Kidney (tissue), 14 donors: Measurements from ENCODE around the gene GNG4. TPM values are rescaled to one million over a fixed set of nuclear protein-coding genes. Genes with fewer than 3 reads are reported as not detected.
A peak's percentile ranks its signal among the peaks of the same experiment; 100 is the strongest.
"Not testable (repeated sequence)": the region's sequence is repeated elsewhere in the genome, so short reads cannot be mapped to it uniquely, and the experiment has no call there.

Source experiments
- DNase-seq, 5 donors: peaks; one replicate each; pipeline ENCODE4 v3.0.0-alpha.2; 2013 to 2020
- FAIRE-seq: peaks from 2 replicates; lab custom pipeline; 2012; peaks lifted over from hg19 to GRCh38; lab: Jason Lieb, UNC
- H3K27ac ChIP-seq, 2 donors: one replicate each; pipeline ENCODE4 v1.7.0; 2013; ENCODE audit warnings: low read depth in 2 of 2, low read length in 2 of 2, inconsistent platforms in 1 of 2
- H3K27me3 ChIP-seq: one replicate; pipeline ENCODE4 v1.7.1; 2013; ENCODE audit warnings: low read length, inconsistent platforms; ENCODE audit not compliant: control insufficient read depth, insufficient read depth
- H3K36me3 ChIP-seq, 3 donors: one replicate each; pipeline versions ENCODE4 v1.7.0 to v1.7.1; 2013; ENCODE audit warnings: low read length in 3 of 3, control low read depth in 1 of 3, inconsistent platforms in 1 of 3; ENCODE audit not compliant: insufficient read depth in 3 of 3, control insufficient read depth in 2 of 3
- H3K4me1 ChIP-seq, 3 donors: one replicate each; pipeline versions ENCODE4 v1.7.0 to v1.7.1; 2013; ENCODE audit warnings: low read length in 3 of 3, inconsistent platforms in 1 of 3, low read depth in 1 of 3; ENCODE audit not compliant: control insufficient read depth in 2 of 3, insufficient read depth in 2 of 3
- H3K4me3 ChIP-seq, 3 donors: one replicate each; pipeline versions ENCODE4 v1.7.0 to v1.8.1; 2013; ENCODE audit warnings: low read length in 3 of 3, control low read depth in 1 of 3, inconsistent platforms in 1 of 3
- H3K9ac ChIP-seq, 3 donors: one replicate each; pipeline versions ENCODE4 v1.7.0 to v1.7.1; 2013; ENCODE audit warnings: low read length in 3 of 3, control low read depth in 1 of 3, inconsistent platforms in 1 of 3
- H3K9me3 ChIP-seq, 3 donors: one replicate each; pipeline versions ENCODE4 v1.7.0 to v1.7.1; 2013; ENCODE audit warnings: low read length in 3 of 3, control low read depth in 1 of 3, inconsistent platforms in 1 of 3; ENCODE audit not compliant: control insufficient read depth in 2 of 3, insufficient read depth in 1 of 3
- intact Hi-C: fragments of 100-400 bp; cut with DNase I; formaldehyde crosslinking; loops from one replicate; pipeline ENCODE4 v1.11.1; 2022
- polyA plus RNA-seq: library from polyadenylated mRNA; stranded (reverse); fragments of 350-450 nt; fragmentation: Illumina TruSeq; extraction: RNeasy Lipid Tissue Mini Kit (QIAGEN cat#74804); gene quantifications from one replicate; pipeline ENCODE4 v1.2.3, GENCODE V29; 2014; ENCODE audit warnings: low read depth, low replicate concordance; ENCODE audit not compliant: insufficient read depth
- total RNA-seq: library from RNA; stranded (reverse); fragmentation: NEBNext Ultra II Directional; extraction: Animal tissue kit (Norgen Biotek cat#: 25700); gene quantifications from one replicate; pipeline ENCODE4 v1.2.1, GENCODE V29; 2021
- TF ChIP-seq, protein P1 (sequence below): IDR thresholded peaks from 3 replicates; pipeline ENCODE4 v1.5.1; 2012; ENCODE audit warnings: mild to moderate bottlenecking, moderate library complexity, borderline replicate concordance; ENCODE audit not compliant: insufficient read depth; ENCODE audit errors: extremely low read depth
- donor health status: control.
- donor health status: control.
- donor health status: control.
- donor health status: control.
- donor health status: control.
- donor health status: DM: yes; HTN: yes; CAD: no.
- donor health status: Normal renal cell carcinoma (clear cell type).

Gene GNG4
- total and polyA plus RNA-seq, 2 donors from 2014 or later, result 4.5 TPM; not detected in 1

DNA sequence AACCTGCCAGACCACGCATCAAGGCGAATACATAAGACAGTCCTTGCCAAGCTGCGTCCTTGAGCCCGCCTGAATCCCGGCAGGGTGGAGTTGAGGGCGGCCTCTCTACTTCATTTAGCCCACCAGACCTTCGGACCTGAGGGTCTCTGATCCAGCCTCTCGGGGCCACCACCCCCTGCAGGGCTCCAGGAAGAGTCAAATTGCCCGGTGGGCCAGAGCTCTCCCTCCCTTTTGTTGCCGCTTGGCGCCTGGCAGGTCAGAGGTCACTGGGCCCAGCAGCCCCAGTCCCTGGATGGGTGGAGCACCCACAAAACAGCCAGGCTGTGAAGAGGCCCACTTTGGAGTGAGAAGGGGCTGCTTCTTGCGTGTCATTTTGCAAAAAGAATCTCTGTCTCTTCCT is 9.0 kb downstream of the GNG4 start:
- peak in 1 of 5 donors; percentile 26 for DNase-seq

DNA sequence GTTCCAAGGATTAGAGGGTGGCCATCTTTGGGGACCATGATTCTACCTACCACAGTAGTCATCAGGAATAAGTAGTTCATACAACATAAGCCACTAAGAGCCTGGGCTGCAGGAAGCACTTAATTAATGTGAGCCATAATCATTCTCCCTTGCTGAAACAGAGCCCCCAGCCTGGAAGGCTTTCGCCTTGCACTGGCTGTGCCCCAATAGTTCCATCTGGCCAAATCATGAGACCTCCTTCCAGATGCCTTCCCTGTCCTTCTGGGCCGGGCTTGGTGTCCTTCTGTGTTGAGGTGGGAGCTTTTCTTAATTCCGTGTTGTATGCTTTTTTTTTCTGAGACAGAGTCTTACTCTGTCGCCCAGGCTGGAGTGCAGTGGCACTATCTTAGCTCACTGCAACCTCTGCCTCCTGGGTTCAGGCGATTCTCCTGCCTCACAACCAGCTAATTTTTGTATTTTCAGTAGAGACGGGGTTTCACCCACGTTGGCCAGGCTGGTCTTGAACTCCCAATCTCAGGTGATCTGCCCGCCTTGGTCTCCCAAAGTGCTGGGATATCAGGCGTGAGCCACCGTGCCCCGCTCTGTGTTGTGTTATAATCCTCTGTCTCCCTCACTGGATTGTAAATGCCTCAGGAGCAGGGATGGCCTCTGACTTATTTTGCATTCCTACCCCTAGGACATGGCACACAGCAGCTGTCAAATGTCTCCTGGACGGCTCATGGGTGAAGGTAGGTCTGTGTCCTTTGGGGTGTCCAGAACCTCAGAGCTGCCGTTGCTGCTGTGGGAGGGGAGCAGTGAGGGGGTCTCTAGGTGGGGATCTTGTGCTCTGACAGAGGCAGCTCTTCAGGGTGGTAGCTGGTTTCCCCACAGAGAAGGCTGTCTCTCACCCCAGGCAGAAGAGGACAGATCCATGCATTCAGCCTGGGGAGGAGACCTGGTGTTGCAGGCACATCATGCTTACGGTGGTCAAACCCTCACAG is 10.1 kb downstream of the GNG4 start:
- Histone ChIP-seq H3K9me3 (no peaks in the 10 kb centered on the region), H3K27ac (no peak overlapping the region), H3K9ac (no peak overlapping the region), H3K36me3 (no peaks in the 10 kb centered on the region), H3K4me3 (no peak overlapping the region), H3K27me3 (no peaks in the 10 kb centered on the region), H3K4me1 (no peaks in the 10 kb centered on the region)
- DNase-seq (peak in 1 of 5 donors; percentile 11), FAIRE-seq (no peak)
- intact Hi-C loops, result no loop called here
- TF ChIP-seq, protein P1, sequence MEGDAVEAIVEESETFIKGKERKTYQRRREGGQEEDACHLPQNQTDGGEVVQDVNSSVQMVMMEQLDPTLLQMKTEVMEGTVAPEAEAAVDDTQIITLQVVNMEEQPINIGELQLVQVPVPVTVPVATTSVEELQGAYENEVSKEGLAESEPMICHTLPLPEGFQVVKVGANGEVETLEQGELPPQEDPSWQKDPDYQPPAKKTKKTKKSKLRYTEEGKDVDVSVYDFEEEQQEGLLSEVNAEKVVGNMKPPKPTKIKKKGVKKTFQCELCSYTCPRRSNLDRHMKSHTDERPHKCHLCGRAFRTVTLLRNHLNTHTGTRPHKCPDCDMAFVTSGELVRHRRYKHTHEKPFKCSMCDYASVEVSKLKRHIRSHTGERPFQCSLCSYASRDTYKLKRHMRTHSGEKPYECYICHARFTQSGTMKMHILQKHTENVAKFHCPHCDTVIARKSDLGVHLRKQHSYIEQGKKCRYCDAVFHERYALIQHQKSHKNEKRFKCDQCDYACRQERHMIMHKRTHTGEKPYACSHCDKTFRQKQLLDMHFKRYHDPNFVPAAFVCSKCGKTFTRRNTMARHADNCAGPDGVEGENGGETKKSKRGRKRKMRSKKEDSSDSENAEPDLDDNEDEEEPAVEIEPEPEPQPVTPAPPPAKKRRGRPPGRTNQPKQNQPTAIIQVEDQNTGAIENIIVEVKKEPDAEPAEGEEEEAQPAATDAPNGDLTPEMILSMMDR, result no peak

More for the DNA sequence above, 9.0 kb downstream of the GNG4 start:
- Histone ChIP-seq H3K36me3 (no peaks in the 10 kb centered on the region), H3K4me1 (no peaks in the 10 kb centered on the region), H3K27me3 (no peaks in the 10 kb centered on the region), H3K27ac (no peak overlapping the region), H3K9ac (no peak overlapping the region), H3K9me3 (no peaks in the 10 kb centered on the region), H3K4me3 (no peak overlapping the region)
- intact Hi-C loops, result no loop called here
- no peak for FAIRE-seq
- TF ChIP-seq, protein P1, result no peak

DNA sequence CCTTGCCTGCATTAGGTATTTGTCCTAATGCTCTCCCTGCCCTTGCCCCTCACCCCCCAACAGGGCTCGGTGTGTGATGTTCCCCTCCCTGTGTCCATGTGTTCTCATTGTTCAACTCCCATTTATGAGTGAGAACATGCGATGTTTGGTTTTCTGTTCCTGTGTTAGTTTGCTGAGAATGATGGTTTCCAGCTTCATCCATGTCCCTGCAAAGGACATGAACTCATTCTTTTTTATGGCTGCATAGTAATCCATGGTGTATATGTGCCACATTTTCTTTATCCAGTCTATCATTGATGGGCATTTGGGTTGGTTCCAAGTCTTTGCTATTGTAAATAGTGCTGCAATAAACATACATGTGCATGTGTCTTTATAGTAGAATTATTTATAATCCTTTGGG is 11.0 kb downstream of the GNG4 start:
- H3K4me3 ChIP-seq, FAIRE-seq, H3K36me3 ChIP-seq, H3K9me3 ChIP-seq, H3K4me1 ChIP-seq, H3K27me3 ChIP-seq, intact Hi-C loops, H3K27ac ChIP-seq, DNase-seq, H3K9ac ChIP-seq: not testable (repeated sequence)

DNA sequence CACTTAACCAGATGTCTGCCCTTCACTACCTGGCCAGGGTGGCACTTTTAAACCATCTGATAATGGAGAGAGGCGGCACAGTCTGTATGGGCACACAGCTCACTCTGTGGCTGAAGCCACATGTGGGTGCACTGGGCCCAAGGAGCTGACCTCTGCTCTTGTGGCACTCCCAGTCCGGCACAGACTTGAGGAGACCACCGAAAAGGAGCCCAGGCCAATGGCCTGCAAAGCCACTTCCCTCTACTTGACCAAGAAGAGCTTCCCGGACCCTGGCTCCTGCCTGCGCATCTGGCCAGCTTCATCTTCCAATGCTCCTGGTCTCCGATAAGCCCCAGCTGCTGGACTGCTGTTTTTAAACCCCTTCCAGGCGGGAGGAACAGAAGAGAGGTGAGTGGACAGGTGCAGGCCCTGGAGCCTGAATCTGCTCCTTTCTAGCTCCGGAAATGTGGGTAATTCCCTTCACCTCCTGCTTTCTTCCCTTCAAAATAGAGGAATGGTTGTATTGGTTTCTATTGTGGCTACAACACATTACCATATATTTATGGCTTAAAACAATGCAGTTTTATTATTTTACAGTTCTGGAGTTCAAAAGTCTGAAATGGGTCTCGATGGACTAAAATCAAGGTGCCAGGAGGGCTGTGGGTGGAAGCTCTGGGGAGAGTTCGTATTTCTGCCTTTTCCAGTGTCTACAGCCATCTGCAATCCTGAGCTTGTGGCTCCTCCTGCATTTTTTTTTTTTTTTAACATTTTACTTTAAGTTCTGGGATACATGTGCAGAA is 11.6 kb downstream of the GNG4 start:
- H3K4me3 ChIP-seq, result no peak overlapping the region
- H3K4me1 ChIP-seq, result no peaks in the 10 kb centered on the region
- H3K9me3 ChIP-seq, result no peaks in the 10 kb centered on the region
- intact Hi-C loops, result no loop called here
- no peak for FAIRE-seq
- no peaks in the 10 kb centered on the region for H3K36me3 ChIP-seq
- H3K27me3 ChIP-seq, result no peaks in the 10 kb centered on the region
- H3K9ac ChIP-seq, result no peak overlapping the region
- TF ChIP-seq, protein P1, result no peak
- H3K27ac ChIP-seq, result no peak overlapping the region
- DNase-seq, result peak in 1 of 5 donors; percentile 15
